Neuronal stem cell (in vitro differentiated cells): ENCODE measurements around the gene JMJD8.
"Not testable (repeated sequence)": the region's sequence is repeated elsewhere in the genome, so short reads cannot be mapped to it uniquely, and the experiment has no call there.

Experiments
- DNase-seq: peaks from one replicate; pipeline ENCODE4 v3.0.0-alpha.2; 2013; ENCODE audit warnings: low spot score
- H2AFZ ChIP-seq: one replicate; pipeline ENCODE4 v1.6.1; 2013; ENCODE audit warnings: mild to moderate bottlenecking, low read length, inconsistent platforms
- H2AK5ac ChIP-seq: 2 replicates; pipeline ENCODE4 v1.6.1; 2013; ENCODE audit warnings: low read depth, mild to moderate bottlenecking, inconsistent platforms, low read length, moderate library complexity, mixed read lengths
- H2BK120ac ChIP-seq: 2 replicates; pipeline ENCODE4 v1.6.1; 2013; ENCODE audit warnings: low read depth, mild to moderate bottlenecking, inconsistent platforms, low read length, moderate library complexity, mixed read lengths
- H2BK12ac ChIP-seq: one replicate; pipeline ENCODE4 v1.6.1; 2013; ENCODE audit warnings: low read length, inconsistent platforms
- H2BK15ac ChIP-seq: 2 replicates; pipeline ENCODE4 v1.6.1; 2013; ENCODE audit warnings: mild to moderate bottlenecking, low read length, inconsistent platforms, mixed read lengths
- H2BK5ac ChIP-seq: one replicate; pipeline ENCODE4 v1.6.1; 2013; ENCODE audit warnings: inconsistent platforms, mild to moderate bottlenecking, low read length, moderate library complexity
- H3K14ac ChIP-seq: one replicate; pipeline ENCODE4 v1.6.1; 2013; ENCODE audit warnings: low read length, inconsistent platforms
- H3K18ac ChIP-seq: 2 replicates; pipeline ENCODE4 v1.6.1; 2013; ENCODE audit warnings: low read length, inconsistent platforms
- H3K23ac ChIP-seq: 2 replicates; pipeline ENCODE4 v1.6.1; 2013; ENCODE audit warnings: low read depth, mild to moderate bottlenecking, mixed read lengths, low read length, inconsistent platforms; ENCODE audit not compliant: poor library complexity
- H3K27ac ChIP-seq: replicated peaks from 3 replicates; pipeline ENCODE4 v1.5.1; 2013; ENCODE audit warnings: low read length, inconsistent platforms
- H3K27me3 ChIP-seq, 3 experiments: 2 replicates each; pipeline ENCODE4 v1.6.1; 2013; ENCODE audit warnings: low read length in 3 of 3, mild to moderate bottlenecking in 2 of 3, inconsistent platforms in 1 of 3, low read depth in 1 of 3, mixed read lengths in 1 of 3, moderate library complexity in 1 of 3; ENCODE audit not compliant: control insufficient read depth in 3 of 3, insufficient read depth in 3 of 3
- H3K36me3 ChIP-seq, 2 donors: replicated peaks in 1 of 2; 2 replicates each; pipeline ENCODE4 v1.6.1; 2013; ENCODE audit warnings: low read length in 2 of 2; ENCODE audit not compliant: control insufficient read depth in 2 of 2, insufficient read depth in 2 of 2
- H3K4ac ChIP-seq: 2 replicates; pipeline ENCODE4 v1.6.1; 2013; ENCODE audit warnings: inconsistent platforms, mild to moderate bottlenecking, low read length, moderate library complexity
- H3K4me1 ChIP-seq, 2 donors: 1 replicate in 1 of 2; 2 replicates in 1 of 2; pipeline ENCODE4 v1.6.1; 2013; ENCODE audit warnings: low read length in 2 of 2, low read depth in 1 of 2; ENCODE audit not compliant: control insufficient read depth in 2 of 2, insufficient read depth in 1 of 2
- H3K4me2 ChIP-seq: one replicate; pipeline ENCODE4 v1.6.1; 2013; ENCODE audit warnings: mild to moderate bottlenecking, low read length, inconsistent platforms; ENCODE audit not compliant: insufficient read depth, poor library complexity, severe bottlenecking
- H3K4me3 ChIP-seq, 2 donors: 2 replicates each; pipeline ENCODE4 v1.5.1; 2013; ENCODE audit warnings: low read length in 2 of 2, mild to moderate bottlenecking in 2 of 2, inconsistent platforms in 1 of 2, moderate library complexity in 1 of 2
- H3K79me1 ChIP-seq: one replicate; pipeline ENCODE4 v1.6.1; 2013; ENCODE audit warnings: low read depth, mild to moderate bottlenecking, inconsistent platforms, low read length, moderate library complexity
- H3K9ac ChIP-seq: one replicate; pipeline ENCODE4 v1.6.1; 2013; ENCODE audit warnings: mild to moderate bottlenecking, low read depth, low read length, inconsistent platforms; ENCODE audit not compliant: poor library complexity
- H3K9me3 ChIP-seq, 2 donors: replicated peaks in 1 of 2; 2 replicates each; pipeline versions ENCODE3 to v1.6.1; 2013; ENCODE audit warnings: low read length in 2 of 2, mild to moderate bottlenecking in 2 of 2, inconsistent platforms in 1 of 2, low read depth in 1 of 2, mixed read lengths in 1 of 2, moderate library complexity in 1 of 2; ENCODE audit not compliant: control insufficient read depth in 2 of 2, insufficient read depth in 1 of 2
- H4K8ac ChIP-seq: one replicate; pipeline ENCODE4 v1.6.1; 2013; ENCODE audit warnings: low read depth, mild to moderate bottlenecking, inconsistent platforms, low read length, moderate library complexity
- H4K91ac ChIP-seq: one replicate; pipeline ENCODE4 v1.6.1; 2013; ENCODE audit warnings: low read length, low read depth, mild to moderate bottlenecking, inconsistent platforms; ENCODE audit not compliant: poor library complexity
- WGBS, 2 donors: extraction: QIAGEN DNeasy Blood & Tissue Kit; methylation state at CpG; one replicate each; pipeline ENCODE4 v1.1.7; 2013; ENCODE audit warnings: missing lambda C conversion rate in 2 of 2, mixed read lengths in 1 of 2; ENCODE audit not compliant: insufficient read length in 2 of 2, insufficient replicate concordance in 1 of 2; ENCODE audit errors: extremely low coverage in 2 of 2; 5-methylcytosine and 5-hydroxymethylcytosine counted together

The JMJD8 gene

GRCh38 chr16:692356-693108 lies 8.4 kb upstream of the JMJD8 start:
- Histone ChIP-seq H4K91ac (no peak overlapping the region), H3K9ac (no peak overlapping the region), H3K4ac (no peak overlapping the region), H2AK5ac (peak overlapping the region; percentile 56), H3K4me3 (no peak overlapping the region), H3K27me3 (peaks cover 10 to 57% (median 28%) of the 10 kb centered on the region in 3 experiments), H3K79me1 (peaks cover 15% of the 10 kb centered on the region), H2BK120ac (no peak overlapping the region), H2AFZ (no peak overlapping the region), H2BK12ac (no peak overlapping the region), H3K14ac (no peak overlapping the region), H2BK15ac (no peak overlapping the region), H2BK5ac (no peak overlapping the region), H3K4me1 (peaks cover 4 to 13% of the 10 kb centered on the region in 2 donors), H3K36me3 (peaks cover 4 to 6% of the 10 kb centered on the region in 2 donors), H3K23ac (no peak overlapping the region), H3K9me3 (peaks cover 0 to 6% of the 10 kb centered on the region in 2 donors), H4K8ac (no peak overlapping the region), H3K4me2 (no peak overlapping the region), H3K18ac (no peak overlapping the region), H3K27ac (no peak overlapping the region)
- WGBS, 2 donors = no CpG with 5 or more reads among the region's 10 CpGs
- DNase-seq = no peak

DNA sequence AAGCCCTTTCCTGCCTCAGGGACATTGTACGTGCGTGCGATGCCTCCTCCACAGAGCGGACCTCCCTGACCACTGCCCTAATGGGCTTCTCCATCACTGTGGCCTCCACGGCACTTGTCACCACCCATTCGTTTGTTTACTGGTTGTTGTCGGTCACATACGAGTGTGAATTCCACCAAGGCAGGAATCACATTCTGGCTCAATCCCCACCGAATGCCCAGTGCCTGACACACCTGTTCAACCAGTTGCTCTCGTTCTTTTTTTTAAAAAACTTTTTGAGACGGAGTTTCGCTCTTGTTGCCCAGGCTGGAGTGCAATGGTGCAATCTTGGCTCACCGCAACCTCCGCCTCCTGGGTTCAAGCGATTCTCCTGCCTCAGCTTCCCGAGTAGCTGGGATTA lies 7.1 kb upstream of the JMJD8 start:
- H3K79me1 ChIP-seq = peaks cover 15% of the 10 kb centered on the region
- peaks cover 13 to 19% of the 10 kb centered on the region in 2 donors for H3K36me3 ChIP-seq
- not testable (repeated sequence) for H2BK120ac ChIP-seq, H3K9me3 ChIP-seq, H3K18ac ChIP-seq, H4K8ac ChIP-seq, H3K14ac ChIP-seq, H3K4ac ChIP-seq, H2BK15ac ChIP-seq, H3K9ac ChIP-seq, H4K91ac ChIP-seq, DNase-seq, H3K23ac ChIP-seq, H2AFZ ChIP-seq, H3K4me2 ChIP-seq, H3K27ac ChIP-seq, H2BK5ac ChIP-seq
- peak overlapping the region; percentile 53 for H2AK5ac ChIP-seq
- H2BK12ac ChIP-seq = peak overlapping the region; percentile 0
- no CpG with 5 or more reads among the region's 16 CpGs for WGBS, 2 donors
- peak overlapping the region in 1 of 2 donors; percentile 62 for H3K4me3 ChIP-seq
- H3K27me3 ChIP-seq = peaks cover 10 to 47% (median 28%) of the 10 kb centered on the region in 3 experiments
- peaks cover 4 to 13% of the 10 kb centered on the region in 2 donors for H3K4me1 ChIP-seq

DNA sequence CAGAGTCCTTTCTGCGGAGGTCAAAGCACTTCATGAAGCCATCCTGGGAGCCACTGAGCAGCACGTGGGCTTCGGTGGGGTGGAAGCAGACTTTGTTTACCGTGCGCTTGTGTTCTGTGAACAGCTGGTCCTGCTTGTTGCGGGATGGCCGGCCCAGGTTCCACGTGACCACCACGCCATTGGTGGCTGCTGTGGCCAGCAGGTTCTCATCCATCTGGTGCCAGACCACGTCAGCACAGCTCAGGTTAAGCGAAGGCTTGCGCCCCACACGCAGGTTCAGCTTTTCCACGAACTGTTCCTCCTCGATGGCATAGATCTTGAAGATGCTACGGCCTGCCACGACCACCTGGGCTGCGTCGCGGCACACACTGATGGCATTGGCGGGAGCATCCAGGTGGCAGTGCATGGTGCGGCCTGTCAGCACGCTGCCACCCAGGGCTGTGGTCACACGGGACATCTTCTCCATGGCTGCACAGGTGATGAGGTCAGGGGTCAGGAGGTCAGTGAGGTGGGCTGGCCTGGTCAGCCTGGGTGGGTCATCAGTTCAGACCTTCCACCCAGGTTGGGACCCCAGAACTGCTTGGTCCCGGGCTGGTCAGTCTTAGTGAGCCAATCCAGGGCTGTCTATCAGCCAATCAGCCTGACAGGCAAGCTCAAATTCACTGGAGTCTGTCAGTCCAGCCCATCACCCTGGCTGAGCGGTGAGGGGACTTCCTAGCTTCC lies 5.2 kb upstream of the JMJD8 start:
- Histone ChIP-seq H3K4ac (no peak overlapping the region), H3K4me2 (peak overlapping the region; percentile 82), H2AFZ (peak overlapping the region; percentile 92), H2BK5ac (no peak overlapping the region), H3K14ac (no peak overlapping the region), H3K9ac (peak overlapping the region; percentile 78), H3K4me3 (peak overlapping the region; percentile 78 to 89), H2BK12ac (no peak overlapping the region), H3K9me3 (peaks cover 0 to 2% of the 10 kb centered on the region in 2 donors), H3K79me1 (peaks cover 17% of the 10 kb centered on the region), H2BK15ac (no peak overlapping the region), H3K36me3 (peaks cover 21 to 37% of the 10 kb centered on the region in 2 donors), H3K27ac (no peak overlapping the region), H4K91ac (no peak overlapping the region), H2AK5ac (peak overlapping the region; percentile 33), H4K8ac (peak overlapping the region; percentile 83), H3K18ac (no peak overlapping the region), H3K4me1 (peaks cover 4 to 9% of the 10 kb centered on the region in 2 donors), H3K27me3 (peaks cover 4 to 27% (median 14%) of the 10 kb centered on the region in 3 experiments), H2BK120ac (no peak overlapping the region), H3K23ac (peak overlapping the region; percentile 26)
- DNase-seq = no peak
- no CpG with 5 or more reads among the region's 26 CpGs for WGBS, 2 donors

- peak overlapping the region; percentile 20 for H3K23ac ChIP-seq
- no peak overlapping the region for H4K91ac ChIP-seq
These were observed 3.4 kb upstream of the JMJD8 start for GRCh38 chr16:687499-687898.

More at GRCh38 chr16:687499-687898, 3.4 kb upstream of the JMJD8 start:
- no peak for DNase-seq
- Histone ChIP-seq H2AK5ac (no peak overlapping the region), H3K36me3 (peaks cover 29 to 51% of the 10 kb centered on the region in 2 donors), H3K27me3 (peaks cover 0 to 9% (median 2%) of the 10 kb centered on the region in 3 experiments), H2BK5ac (peak overlapping the region; percentile 53), H2AFZ (no peak overlapping the region), H3K27ac (no peak overlapping the region), H3K14ac (no peak overlapping the region), H3K9ac (no peak overlapping the region), H4K8ac (no peak overlapping the region), H3K4me3 (no peak overlapping the region), H2BK120ac (no peak overlapping the region), H3K9me3 (peaks cover 0 to 2% of the 10 kb centered on the region in 2 donors), H2BK12ac (no peak overlapping the region), H3K4ac (no peak overlapping the region), H3K18ac (no peak overlapping the region), H3K79me1 (peaks cover 30% of the 10 kb centered on the region), H3K4me1 (peaks cover 4 to 13% of the 10 kb centered on the region in 2 donors), H2BK15ac (no peak overlapping the region), H3K4me2 (no peak overlapping the region)
- WGBS, 2 donors = no CpG with 5 or more reads among the region's 19 CpGs
